Effector CD8-positive, alpha-beta T cell (primary cell): Measurements from ENCODE around the gene TM4SF20.

Experiments
- DNase-seq: peaks from one replicate; lab custom pipeline; 2025; lab: John Stamatoyannopoulos, UW
- total RNA-seq, 4 experiments: gene quantifications; one replicate each; lab custom pipeline; 2026; lab: John Stamatoyannopoulos, UW

Gene TM4SF20
- total RNA-seq: 0 reads per million in 4 experiments

- DNase-seq: no peak
These were observed at the start of gene TM4SF20 for GRCh38 chr2:227379095-227379494. TM4SF20 (minus strand) TSS chr2:227379306; CDS start chr2:227379268, 38 bp downstream.

DNA sequence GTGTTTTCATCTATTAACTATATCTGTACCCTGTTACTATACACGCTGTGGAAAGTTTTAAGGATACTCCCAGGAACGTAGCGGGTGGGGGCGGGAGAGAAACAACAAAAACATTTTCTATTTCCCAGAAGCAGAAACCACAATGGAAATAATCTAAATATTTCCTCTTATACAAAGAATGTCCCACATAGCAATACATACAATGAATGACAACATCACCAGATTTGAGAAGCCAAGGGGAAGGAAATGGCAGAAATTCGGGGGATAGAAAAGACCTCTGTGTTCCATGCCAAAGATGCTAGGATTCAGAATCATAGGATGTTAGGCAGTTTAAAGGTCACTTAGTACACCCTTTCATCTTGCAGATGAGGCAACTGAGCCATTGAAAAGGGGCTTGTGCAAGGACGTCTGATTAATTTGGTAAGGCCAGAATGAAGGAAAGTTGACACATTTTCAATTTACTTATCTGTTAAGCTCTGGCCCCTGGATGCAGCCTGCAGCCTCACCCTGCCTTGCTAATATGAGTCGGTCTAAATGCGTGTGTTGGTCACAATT is 49.7 kb upstream of the TM4SF20 start:
- no peak for DNase-seq

- no peak for DNase-seq
These were observed 44.8 kb upstream of the TM4SF20 start for GRCh38 chr2:227423656-227424499.

DNA sequence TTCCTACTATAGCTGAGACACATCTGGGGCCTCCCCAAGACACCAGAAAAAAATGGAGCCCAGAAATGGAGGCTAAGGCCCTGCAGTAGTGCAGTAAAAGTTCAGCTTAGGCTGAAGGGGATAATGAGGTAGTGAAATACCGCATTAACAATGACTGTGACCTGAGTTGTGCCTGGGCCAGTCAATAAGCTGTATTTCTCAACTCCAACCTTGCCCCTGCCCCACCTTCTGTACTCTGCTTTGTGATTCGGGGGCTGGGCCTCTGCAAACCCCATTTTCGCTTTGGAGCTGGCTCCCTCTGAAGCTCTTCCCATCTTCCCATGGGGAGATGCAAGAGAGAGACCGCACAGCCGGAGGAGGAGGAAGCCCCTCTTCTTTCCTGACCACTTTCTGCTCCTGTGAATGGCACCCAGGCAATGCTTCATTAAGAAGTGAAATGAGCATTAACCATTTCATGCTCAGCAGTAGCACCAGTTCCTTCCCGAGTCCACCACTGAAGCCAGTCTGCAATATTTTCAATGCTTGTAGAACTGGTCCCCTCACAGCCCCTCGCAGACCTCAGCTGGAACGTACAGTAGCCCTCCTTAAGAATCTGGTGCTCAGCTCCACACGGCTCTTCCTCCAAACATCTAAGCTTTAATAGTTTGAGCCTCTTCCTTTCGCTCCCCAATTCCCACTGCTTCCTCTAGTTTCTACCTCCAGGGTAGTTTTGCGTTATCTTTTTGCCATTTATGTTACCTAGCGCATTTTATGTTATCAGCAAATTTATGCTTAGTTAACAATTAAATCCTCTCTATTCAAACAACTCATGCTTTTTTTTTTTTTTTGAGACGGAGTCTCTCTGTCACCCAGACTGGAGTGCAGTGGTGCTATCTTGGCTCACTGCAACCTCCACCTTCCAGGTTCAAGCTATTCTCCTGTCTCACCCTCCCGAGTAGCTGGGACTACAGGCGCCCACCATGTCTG is 41.3 kb upstream of the TM4SF20 start:
- no peak for DNase-seq

GRCh38 chr2:227416701-227417100 is 37.6 kb upstream of the TM4SF20 start:
- DNase-seq: no peak

DNA sequence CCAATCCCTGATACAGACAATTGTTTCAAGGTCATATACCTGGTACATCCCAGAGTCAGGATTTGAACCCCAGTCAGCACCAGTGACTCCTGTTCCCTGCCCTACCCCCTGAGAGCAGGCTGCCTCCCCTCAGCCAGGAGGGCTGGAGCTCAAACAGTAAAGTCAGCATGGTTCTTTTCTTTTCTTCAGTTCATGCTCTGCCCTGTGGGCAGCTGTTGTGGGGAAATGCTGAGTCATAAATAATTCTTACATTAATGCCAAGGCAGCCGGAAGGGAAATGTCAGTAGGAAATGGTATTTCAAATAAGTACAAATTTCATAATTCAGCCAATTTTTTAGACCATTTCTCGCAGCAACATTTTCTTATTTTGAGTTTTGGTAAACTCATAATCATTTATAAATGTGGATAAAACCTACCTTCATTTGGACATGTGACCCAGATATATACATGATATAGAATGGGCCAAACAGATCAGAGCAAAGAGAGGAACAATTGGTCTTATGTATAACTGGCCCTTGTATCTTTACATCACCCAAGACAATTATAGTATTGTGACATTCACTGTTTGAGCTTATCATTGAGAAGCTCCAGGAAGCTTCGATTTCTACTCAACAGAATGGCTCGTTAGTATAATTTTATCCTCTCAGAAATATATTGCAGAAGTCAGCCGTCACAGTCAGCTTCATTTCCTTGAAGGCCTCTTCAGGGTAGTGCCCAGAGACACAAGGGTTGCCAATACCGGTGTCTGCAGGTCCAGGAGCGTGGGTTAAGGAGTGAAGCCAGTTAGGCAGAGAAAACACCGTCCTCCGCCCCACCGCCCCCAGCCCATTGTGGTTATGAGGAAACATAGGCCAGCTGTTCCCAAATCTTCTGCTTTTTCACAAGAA is 36.7 kb upstream of the TM4SF20 start:
- no peak for DNase-seq

DNA sequence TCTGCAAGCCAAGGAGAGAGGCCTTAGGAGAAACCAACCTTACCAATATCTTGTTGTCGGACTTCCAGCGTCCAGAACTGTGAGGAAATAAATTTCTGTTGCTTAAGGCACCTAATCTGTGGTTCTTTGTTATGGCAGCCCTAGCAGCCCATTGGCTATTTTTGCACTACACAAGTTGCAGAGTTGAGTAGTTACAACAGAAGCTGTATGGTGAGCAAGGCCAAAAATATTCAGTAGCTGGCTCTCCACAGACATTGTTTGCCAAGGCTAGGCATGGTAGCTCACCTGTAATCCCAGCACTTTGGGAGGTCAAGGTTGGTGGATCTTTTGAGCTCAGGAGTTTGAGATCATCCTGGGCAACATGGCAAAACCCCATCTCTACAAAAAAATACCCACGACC is 35.7 kb upstream of the TM4SF20 start:
- no peak for DNase-seq

DNA sequence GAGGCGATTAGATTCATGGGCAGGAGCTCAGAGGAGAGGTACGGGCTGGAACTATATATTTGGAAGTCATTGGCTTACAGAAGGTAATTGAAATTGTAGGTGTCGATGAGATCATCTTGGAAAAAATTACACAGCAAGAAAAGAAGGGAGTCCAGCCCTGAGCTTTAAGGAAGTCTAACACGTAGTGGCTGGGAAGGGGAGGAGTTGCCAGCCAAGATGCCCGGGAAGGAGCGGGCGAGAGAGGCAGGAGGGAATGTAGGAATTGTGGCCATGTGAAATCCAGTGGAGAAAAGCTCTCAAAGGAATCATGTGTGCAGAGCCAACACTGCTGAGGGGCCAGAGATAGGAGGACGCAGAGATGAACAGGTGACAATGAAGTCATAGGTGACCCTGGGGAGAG is 34.3 kb upstream of the TM4SF20 start:
- DNase-seq: no peak

DNA sequence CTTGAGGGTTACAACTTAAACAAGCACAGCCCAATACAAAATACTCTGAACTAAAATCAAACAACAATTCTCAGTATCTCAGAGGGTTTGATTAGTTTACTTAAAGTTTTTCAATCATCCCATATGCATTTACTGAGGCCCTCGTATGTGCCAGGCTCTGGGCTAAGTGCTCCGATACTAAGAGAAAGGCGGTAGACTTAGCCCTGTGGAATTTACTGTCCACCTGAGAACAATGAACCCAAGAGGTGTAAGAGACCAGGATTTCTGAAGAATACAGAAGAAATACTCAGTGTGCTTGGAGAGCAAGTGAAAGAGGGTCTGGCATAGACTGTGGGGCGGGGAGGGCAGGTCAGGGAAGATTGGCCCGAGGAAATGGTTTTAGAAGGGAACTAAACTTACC is 33.8 kb upstream of the TM4SF20 start:
- DNase-seq: no peak

DNA sequence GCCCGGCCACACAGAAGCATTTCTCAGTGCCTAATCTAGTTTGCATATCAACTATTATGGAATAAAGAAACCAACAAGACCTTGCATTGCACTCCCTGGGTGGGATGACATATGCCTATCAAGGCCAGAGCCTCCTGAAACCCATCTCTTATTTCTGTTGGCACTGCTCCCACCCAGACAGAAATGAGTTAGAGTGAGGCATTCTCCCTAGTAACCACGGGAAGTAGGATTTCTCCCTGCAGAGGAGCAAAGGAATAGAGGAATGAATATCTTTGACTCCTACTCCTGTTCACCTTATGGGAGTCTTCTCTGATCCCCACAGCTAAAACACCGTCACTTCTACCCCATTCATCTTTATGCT is 32.9 kb upstream of the TM4SF20 start:
- DNase-seq: no peak

DNA sequence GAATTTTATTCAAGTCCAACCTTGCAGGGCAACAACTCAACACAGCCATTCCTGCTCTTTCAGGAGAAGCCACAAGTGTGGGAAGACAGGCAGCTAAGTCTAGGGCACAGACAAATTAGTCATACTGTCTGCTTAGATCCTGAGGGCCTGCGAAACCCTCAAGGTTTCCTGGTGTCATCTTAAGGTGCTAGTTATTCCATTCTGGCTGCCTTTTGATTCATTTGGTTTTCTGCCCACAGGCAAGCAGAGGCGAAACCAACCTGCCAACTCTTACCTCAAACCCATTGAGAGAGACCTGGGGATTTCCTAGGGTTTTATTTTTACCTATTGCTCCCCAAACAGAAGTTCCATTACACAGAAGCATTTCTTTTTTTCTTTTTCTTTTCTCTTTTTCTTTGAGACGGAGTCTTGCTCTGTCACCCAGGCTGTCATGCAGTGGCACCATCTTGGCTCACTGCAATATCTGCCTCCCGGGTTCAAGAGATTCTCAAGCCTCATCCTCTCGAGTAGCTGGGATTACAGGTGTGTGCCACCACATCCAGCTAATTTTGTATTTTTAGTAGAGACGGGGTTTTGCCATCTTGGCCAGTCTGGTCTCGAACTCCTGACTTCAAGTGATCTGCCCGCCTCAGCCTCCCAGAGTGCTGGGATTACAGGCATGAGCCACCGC is 32.3 kb upstream of the TM4SF20 start:
- no peak for DNase-seq

DNA sequence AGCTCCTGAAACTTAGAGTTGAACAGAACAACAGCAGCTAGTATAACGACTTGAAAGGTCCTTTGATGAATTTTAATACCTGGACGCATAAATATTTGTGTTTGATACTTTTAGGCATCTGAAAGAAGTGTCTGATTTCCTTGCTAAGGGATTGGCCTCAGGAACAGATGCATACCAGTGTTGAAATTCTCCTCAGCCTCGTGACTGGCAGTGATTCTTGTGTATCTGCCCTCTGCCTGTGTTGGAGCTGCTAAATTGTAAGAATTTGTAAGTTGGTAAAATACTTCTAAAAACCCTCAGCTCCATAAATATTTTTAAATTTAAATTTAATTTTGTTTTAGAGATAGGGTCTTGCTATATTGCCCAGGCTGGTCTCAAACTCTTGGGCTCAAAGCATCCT is 31.1 kb upstream of the TM4SF20 start:
- DNase-seq: no peak

DNA sequence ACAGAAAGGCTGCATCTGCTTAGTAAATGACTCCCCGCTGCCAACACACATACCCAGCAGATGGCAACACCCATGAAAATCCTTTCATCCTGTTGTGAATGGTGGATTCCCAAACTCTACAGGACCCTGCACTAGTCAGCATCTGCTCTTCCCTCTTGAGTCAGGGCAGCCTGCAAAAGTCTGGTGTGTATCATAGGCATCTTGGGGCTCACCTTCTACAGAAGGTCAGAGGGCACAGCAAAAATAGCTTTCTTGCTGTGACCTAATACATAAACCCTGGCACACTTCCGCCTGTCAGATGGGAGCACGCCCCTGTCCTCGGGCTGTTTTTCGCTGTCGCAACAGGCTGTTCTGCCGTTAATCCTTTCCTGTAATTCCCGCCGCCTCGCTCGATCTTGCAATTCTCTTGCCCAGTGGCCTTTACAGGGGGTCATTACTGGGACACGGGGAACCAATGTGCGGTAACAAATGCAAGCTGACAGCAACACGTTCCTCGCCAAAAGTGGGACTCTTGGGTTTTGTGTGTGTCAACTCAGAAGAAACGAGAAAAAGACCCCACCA is 28.6 kb upstream of the TM4SF20 start:
- DNase-seq: no peak

DNA sequence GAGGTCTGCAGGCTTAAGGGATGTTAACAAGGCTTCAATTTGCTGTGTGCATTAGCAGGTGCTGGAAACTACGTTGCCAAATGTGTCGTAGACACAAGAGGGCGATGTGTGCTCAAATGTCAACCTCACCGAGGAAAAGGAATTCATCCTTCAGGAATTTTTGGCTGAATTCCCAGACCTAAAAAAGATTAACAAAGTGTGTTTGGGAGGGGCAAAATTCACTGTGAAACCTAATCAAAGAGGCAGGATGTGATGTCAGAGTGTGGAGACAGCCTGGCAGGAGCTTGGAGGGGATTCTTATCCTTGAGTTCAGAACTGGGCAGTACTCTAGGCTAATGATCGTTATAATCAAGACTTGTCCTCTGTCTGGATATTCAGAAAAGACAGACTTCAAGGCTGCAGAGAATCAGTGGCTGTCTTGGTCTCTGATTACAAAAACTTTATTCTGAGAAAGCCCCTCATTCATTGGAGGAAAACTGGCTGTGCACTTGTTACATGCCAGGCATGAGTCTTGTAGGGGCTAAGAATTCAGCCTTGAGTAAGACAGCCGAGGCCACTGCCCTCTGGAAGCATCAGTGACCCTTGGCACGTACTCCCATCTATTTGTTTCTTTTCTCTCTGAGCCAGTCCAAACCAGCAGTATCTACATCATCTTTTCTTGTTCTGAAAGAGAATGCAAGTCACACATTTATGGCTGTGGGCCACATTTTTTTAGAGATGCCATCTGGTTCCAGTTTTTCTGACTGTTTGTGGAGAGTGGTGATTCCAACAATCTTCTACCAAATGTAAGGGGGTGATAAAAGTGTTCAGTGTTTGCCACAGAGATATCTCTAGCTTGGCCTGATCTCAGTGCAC is 27.3 kb upstream of the TM4SF20 start:
- no peak for DNase-seq

- no peak for DNase-seq
These were observed 25.6 kb upstream of the TM4SF20 start for GRCh38 chr2:227404585-227405271.

GRCh38 chr2:227402959-227403358 is 23.9 kb upstream of the TM4SF20 start:
- no peak for DNase-seq

- no peak for DNase-seq
These were observed 23.2 kb upstream of the TM4SF20 start for GRCh38 chr2:227402321-227402720.

- no peak for DNase-seq
These were observed 22.4 kb upstream of the TM4SF20 start for GRCh38 chr2:227401550-227401949.
